Measurements from ENCODE around the gene ARHGAP45. TPM values are rescaled to one million over a fixed set of nuclear protein-coding genes. Genes with fewer than 3 reads are reported as not detected.

The ARHGAP45 gene
- total and polyA plus RNA-seq, 9 of the 15 experiments (the other 6 are each of a cell fraction or from before 2014, with no cell fraction given) = 0.08 to 22.1 (median 4.2) TPM

GRCh38 chr19:1104311-1105007 lies 37.5 kb downstream of the ARHGAP45 start (continued):
- peak; percentile 87 for TF ChIP-seq VEZF1 (CRISPR knock-in tag; IDR thresholded peaks at IDR 0.05)
- TF ChIP-seq ZNF589 (CRISPR knock-in tag; IDR thresholded peaks at IDR 0.05; ENCODE audit: low read depth) = 0 out of 2 replicates have a peak, but pooled peaks have one; percentile 28
- no peak for TF ChIP-seq WHSC1 (IDR thresholded peaks at IDR 0.05; ENCODE audit: low read length)
- TF ChIP-seq E2F5 (CRISPR knock-in tag; IDR thresholded peaks at IDR 0.05) = no peak
- no peak for TF ChIP-seq AFF4 (CRISPR knock-in tag; IDR thresholded peaks at IDR 0.05)
- TF ChIP-seq GTF2E2 (tag; IDR thresholded peaks at IDR 0.05) = 0 out of 2 replicates have a peak, but pooled peaks have one; percentile 4
- TF ChIP-seq PREB (CRISPR knock-in tag; IDR thresholded peaks at IDR 0.05) = no peak
- no peak for TF ChIP-seq POLR2B (IDR thresholded peaks at IDR 0.05; ENCODE audit: low read depth, partially characterized antibody)
- no peak for TF ChIP-seq MTA2 (IDR thresholded peaks at IDR 0.05; ENCODE audit: low read depth)
- TF ChIP-seq BRF2 (IDR thresholded peaks at IDR 0.05; ENCODE audit: borderline replicate concordance, insufficient read depth, insufficient read length) = no peak
- no peak for TF ChIP-seq ARID2 (IDR thresholded peaks at IDR 0.05)
- TF ChIP-seq SAFB (IDR thresholded peaks at IDR 0.05; ENCODE audit: borderline replicate concordance, low read depth, low read length) = no peak
- no peak for TF ChIP-seq XRCC5 (IDR thresholded peaks at IDR 0.05; ENCODE audit: low read depth, low read length)
- no peak for TF ChIP-seq ELK1 (CRISPR knock-in tag; IDR thresholded peaks at IDR 0.05)
- no peak for TF ChIP-seq PURB (CRISPR knock-in tag; IDR thresholded peaks at IDR 0.05; ENCODE audit: low read depth)
- no peak for TF ChIP-seq CTBP1 (IDR thresholded peaks at IDR 0.05; ENCODE audit: borderline replicate concordance)
- TF ChIP-seq JUND (IDR thresholded peaks at IDR 0.05; ENCODE audit: borderline replicate concordance, low read depth, low read length) = peak; percentile 37; the same call in 1 of the 2 replicates
- no peak; the same call in 2 of the 3 replicates for TF ChIP-seq JUND (tag; IDR thresholded peaks at IDR 0.05; ENCODE audit: borderline replicate concordance, low read depth, low read length)
